LoVo (cell line): ENCODE measurements around the gene SERPINE3.

Experiments
- DNase-seq: peaks from one replicate; pipeline ENCODE4 v3.0.0-alpha.2; 2016; ENCODE audit warnings: low spot score

SERPINE3 gene

GRCh38 chr13:51364404-51365008 lies 25.0 kb downstream of the SERPINE3 start:
- no peak for DNase-seq

DNA sequence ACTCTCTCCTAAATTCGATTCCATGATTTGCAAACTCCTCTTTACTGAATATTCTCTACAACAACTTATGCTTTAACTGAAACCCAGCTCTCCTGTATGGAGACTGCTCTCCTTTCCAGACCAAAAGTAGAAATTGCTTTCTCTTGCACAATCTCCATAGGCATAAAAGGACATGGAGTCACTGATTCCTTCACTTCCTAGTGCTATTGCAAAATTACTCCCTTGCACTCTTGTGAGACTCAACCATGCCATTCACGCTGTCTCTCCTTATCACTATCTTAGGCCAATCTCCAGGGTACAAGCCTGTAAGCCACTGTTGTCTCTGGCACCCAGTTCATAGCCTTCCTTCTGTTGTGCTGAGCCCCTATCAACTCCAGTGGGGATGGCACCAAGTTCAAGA lies 30.6 kb downstream of the SERPINE3 start:
- no peak for DNase-seq

DNA sequence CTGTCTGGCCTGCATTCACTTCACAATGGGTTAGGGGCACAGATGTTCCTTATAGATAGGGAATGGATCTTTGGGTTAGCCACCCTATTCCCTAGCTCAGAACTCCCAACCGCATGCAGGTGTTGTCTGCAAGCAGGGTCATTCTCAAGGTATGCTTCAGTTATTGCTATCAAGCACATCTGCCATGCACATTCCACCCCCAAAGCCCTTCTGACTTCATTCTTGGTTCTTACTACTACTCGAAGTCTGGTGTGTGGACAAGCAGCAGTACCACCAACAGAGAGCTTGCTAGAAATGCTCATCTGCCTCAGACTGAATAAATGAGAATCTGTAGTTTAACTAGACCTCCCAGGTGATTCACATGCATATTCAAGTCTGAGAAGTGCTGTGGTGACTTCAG lies 31.3 kb downstream of the SERPINE3 start:
- DNase-seq = no peak

DNA sequence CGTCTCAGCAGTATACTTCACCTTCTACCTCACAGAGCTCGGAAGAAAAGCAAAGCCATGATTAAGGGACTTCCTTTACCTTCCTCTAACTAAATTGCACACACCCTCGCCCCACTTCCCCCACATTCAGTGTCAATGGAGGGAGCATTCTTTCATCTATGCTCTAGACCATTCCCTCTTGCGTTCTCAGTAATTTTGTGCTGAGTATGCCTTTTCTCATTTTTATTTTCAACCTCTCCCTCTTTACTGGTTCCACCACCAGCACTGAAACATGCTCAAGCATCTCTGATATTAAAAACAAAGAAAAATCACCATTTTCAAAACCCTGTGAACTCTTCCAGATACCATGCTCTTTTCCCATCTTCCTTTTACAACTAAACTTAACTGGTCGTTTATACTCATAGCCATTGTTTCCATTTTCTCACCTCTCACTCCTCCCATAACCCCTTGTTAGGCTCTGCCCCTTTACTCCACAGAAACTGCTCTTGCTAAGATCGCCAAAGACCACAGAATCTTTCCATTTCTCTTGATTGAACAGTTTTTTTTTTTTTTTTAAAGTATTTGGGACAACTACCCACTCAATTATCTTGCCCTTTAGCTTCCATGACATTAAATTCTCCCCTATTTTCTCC lies 32.4 kb downstream of the SERPINE3 start:
- DNase-seq = no peak

GRCh38 chr13:51373451-51373850 lies 34.0 kb downstream of the SERPINE3 start:
- DNase-seq = no peak

DNA sequence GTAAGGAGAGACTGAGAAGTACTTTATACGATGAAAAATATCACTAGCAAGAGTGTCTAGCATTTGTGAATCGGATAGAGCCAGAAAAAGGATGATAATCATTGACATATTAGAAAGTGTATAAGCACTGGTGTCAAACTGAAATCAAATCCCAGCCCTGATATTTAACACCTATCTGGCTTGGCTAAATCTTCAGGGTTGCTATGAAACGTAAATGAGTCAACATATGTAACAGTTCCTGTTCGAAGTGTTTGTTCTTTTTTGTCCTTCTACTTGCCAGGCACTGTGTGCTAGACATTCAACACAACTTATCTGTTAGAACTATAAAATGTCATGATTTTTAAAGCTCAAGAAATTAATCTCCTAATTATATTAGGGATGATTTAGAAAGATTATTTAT lies 40.8 kb downstream of the SERPINE3 start:
- DNase-seq = no peak

- DNase-seq = no peak
These were observed 45.6 kb downstream of the SERPINE3 start for GRCh38 chr13:51385114-51385513.

- DNase-seq = no peak
These were observed 55.2 kb downstream of the SERPINE3 start for GRCh38 chr13:51394724-51395123.

- no peak for DNase-seq
These were observed 56.9 kb downstream of the SERPINE3 start for GRCh38 chr13:51396352-51396751.

- no peak for DNase-seq
These were observed 57.9 kb downstream of the SERPINE3 start for GRCh38 chr13:51397262-51397941.

DNA sequence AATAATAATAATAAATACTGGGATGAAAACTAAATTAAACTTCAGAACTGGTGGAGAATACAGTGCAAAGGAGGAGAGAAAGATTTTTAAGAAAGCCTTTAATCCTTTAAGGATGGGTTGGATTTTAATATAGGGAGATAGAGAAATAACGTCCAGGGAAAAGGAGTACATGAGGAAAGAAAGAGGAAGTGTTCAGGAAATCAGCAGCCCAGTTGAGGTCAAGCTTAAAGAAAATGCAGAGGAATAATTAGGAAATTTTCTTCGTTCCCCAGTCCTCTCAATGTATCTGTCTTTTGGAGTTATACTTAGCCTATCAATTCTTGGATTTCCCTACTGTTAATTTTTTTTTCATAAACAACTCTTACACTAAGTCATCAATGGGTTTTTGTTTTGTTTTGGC lies 65.7 kb downstream of the SERPINE3 start:
- no peak for DNase-seq

GRCh38 chr13:51412431-51412830 lies 72.9 kb downstream of the SERPINE3 start:
- DNase-seq = no peak
